ENCODE results near the gene ZMYM4.

GRCh38 chr1:35220976-35221375 is 47.5 kb upstream of the ZMYM4 start:
- no peak for TF ChIP-seq SUZ12 (IDR thresholded peaks at IDR 0.05; ENCODE audit: extremely low read depth, insufficient read depth, insufficient read length)
- TF ChIP-seq YY1 (IDR thresholded peaks at IDR 0.05; ENCODE audit: insufficient read depth, insufficient read length) = no peak
